Keratinocyte (primary cell): ENCODE data around the gene TNS3. TPM values are rescaled to one million over a fixed set of nuclear protein-coding genes. Genes with fewer than 3 reads are reported as not detected.

ENCODE experiments used
- DNase-seq: peaks from one replicate; pipeline ENCODE4 v3.0.0-alpha.2; 2011; ENCODE audit warnings: low read depth, missing footprints, low spot score
- FAIRE-seq: peaks from 2 replicates; lab custom pipeline; 2011; peaks lifted over from hg19 to GRCh38; lab: Jason Lieb, UNC
- H2AFZ ChIP-seq: 2 replicates; pipeline ENCODE4 v1.6.0; 2012; ENCODE audit warnings: low read length, control low read depth, inconsistent platforms; ENCODE audit not compliant: control insufficient read depth
- H3K27ac ChIP-seq: 2 replicates; pipeline ENCODE4 v1.5.1; 2011; ENCODE audit warnings: low read length; ENCODE audit not compliant: control insufficient read depth, insufficient read depth
- H3K27me3 ChIP-seq: 3 replicates; pipeline ENCODE4 v1.6.0; 2011; ENCODE audit warnings: low read length; ENCODE audit not compliant: control insufficient read depth, insufficient read depth; ENCODE audit errors: extremely low read depth
- H3K36me3 ChIP-seq, 2 experiments: 2 replicates in 1 of 2; 3 replicates in 1 of 2; pipeline ENCODE4 v1.5.1; 2011; ENCODE audit warnings: low read length in 2 of 2, mild to moderate bottlenecking in 1 of 2; ENCODE audit not compliant: control insufficient read depth in 2 of 2, insufficient read depth in 2 of 2; ENCODE audit errors: extremely low read depth in 1 of 2
- H3K4me1 ChIP-seq: 3 replicates; pipeline ENCODE4 v1.5.1; 2011; ENCODE audit warnings: low read length; ENCODE audit not compliant: control insufficient read depth, insufficient read depth; ENCODE audit errors: extremely low read depth
- H3K4me2 ChIP-seq: 3 replicates; pipeline ENCODE4 v1.6.0; 2011; ENCODE audit warnings: low read depth, low read length; ENCODE audit not compliant: control insufficient read depth, insufficient read depth; ENCODE audit errors: extremely low read depth
- H3K4me3 ChIP-seq, 3 experiments: fragments of 200-600 bp in 1 of 3; sonication (generic) in 1 of 3; 2 replicates in 2 of 3; 3 replicates in 1 of 3; pipeline ENCODE4 v1.5.1; 2011 to 2016; ENCODE audit warnings: low read length in 3 of 3, mild to moderate bottlenecking in 3 of 3, control low read depth in 2 of 3, inconsistent platforms in 1 of 3, low read depth in 1 of 3, mixed read lengths in 1 of 3, mixed run types in 1 of 3, moderate library complexity in 1 of 3; ENCODE audit not compliant: control insufficient read depth in 2 of 3, insufficient read depth in 2 of 3; ENCODE audit errors: extremely low read depth in 1 of 3
- H3K79me2 ChIP-seq: 2 replicates; pipeline ENCODE4 v1.6.0; 2012; ENCODE audit warnings: low read length; ENCODE audit not compliant: control insufficient read depth, insufficient read depth
- H3K9ac ChIP-seq: 3 replicates; pipeline ENCODE4 v1.6.0; 2011; ENCODE audit warnings: low read length; ENCODE audit not compliant: control insufficient read depth, insufficient read depth; ENCODE audit errors: extremely low read depth
- H3K9me1 ChIP-seq: 3 replicates; pipeline ENCODE4 v1.6.0; 2011; ENCODE audit warnings: low read length; ENCODE audit not compliant: control insufficient read depth, insufficient read depth; ENCODE audit errors: extremely low read depth
- H3K9me3 ChIP-seq: 2 replicates; pipeline ENCODE4 v1.5.1; 2012; ENCODE audit warnings: low read depth, low read length; ENCODE audit not compliant: control insufficient read depth
- H4K20me1 ChIP-seq: 3 replicates; pipeline ENCODE4 v1.6.0; 2011; ENCODE audit warnings: low read length; ENCODE audit not compliant: control insufficient read depth, insufficient read depth; ENCODE audit errors: extremely low read depth
- EZH2 ChIP-seq: IDR thresholded peaks from one replicate; pipeline ENCODE4 v1.6.1; 2012; ENCODE audit warnings: inconsistent platforms, mild to moderate bottlenecking, low read length, moderate library complexity
- dilution Hi-C: fragments of 300-500 bp; cut with MboI; formaldehyde crosslinking; loops from one replicate; pipeline ENCODE4 v1.7.0; 2020; ENCODE audit warnings: low sequenced_read_pairs; ENCODE audit not compliant: extremely low pct_ligation_motif_present
- polyA plus RNA-seq, 5 experiments: library from polyadenylated mRNA; depleted of rRNA in 3 of 5; stranded (reverse) in 3 of 5; stranded (forward) in 1 of 5; unstranded in 1 of 5; fragments of >200 nt; gene quantifications; 1 replicate in 1 of 5; 2 replicates in 3 of 5; 3 replicates in 1 of 5; pipeline versions ENCODE4 v1.2.1 to v1.2.3, GENCODE V29; 2011 to 2012; ENCODE audit warnings: missing spikeins in 2 of 5, low read depth in 1 of 5, low replicate concordance in 1 of 5
- TF ChIP-seq, protein P1 (sequence below), 3 experiments: IDR thresholded peaks in 1 of 3; conservative IDR thresholded peaks in 1 of 3; optimal IDR thresholded peaks in 1 of 3; 2 replicates in 2 of 3; 3 replicates in 1 of 3; pipeline versions ENCODE3 to v1.5.1; 2011; ENCODE audit warnings: low read length in 3 of 3, mild to moderate bottlenecking in 3 of 3, moderate library complexity in 2 of 3, control low read depth in 1 of 3, inconsistent platforms in 1 of 3; ENCODE audit not compliant: insufficient read depth in 2 of 3; ENCODE audit errors: extremely low read depth in 1 of 3

Gene TNS3
- polyA plus RNA-seq, 1 donor (not counting 4 experiments of a cell fraction or from before 2014, with no cell fraction given) = 3.9 TPM

DNA sequence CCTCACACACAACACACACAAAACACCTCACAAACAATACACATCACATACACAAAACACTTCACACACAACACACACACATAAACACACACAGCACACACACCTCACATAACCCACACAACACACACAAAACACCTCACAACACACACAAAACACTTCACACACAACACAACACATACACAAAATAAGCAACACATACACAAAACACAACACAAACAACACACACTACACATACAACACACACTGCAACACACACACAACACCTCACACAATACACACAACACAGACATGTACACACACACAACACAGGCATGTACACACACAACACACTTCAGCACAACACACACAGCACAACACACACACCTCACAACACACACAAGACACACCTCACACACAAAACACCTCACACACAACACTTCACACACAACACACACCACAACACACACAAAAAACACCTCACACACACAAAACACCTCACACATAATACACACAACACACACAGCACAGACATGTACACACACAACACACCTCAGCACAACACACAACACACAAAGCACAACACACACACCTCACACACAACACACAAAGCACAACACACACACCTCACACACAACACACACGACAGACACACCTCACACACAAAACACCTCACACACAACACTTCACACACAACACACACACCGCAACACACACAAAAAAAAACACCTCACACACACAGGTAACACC is 107.5 kb downstream of the TNS3 start:
- H3K27me3 ChIP-seq = peaks cover 3% of the 10 kb centered on the region
- peaks cover 10% of the 10 kb centered on the region for H3K4me1 ChIP-seq
- H2AFZ ChIP-seq = no peak overlapping the region
- no peak overlapping the region for H3K27ac ChIP-seq
- TF ChIP-seq, protein P1, sequence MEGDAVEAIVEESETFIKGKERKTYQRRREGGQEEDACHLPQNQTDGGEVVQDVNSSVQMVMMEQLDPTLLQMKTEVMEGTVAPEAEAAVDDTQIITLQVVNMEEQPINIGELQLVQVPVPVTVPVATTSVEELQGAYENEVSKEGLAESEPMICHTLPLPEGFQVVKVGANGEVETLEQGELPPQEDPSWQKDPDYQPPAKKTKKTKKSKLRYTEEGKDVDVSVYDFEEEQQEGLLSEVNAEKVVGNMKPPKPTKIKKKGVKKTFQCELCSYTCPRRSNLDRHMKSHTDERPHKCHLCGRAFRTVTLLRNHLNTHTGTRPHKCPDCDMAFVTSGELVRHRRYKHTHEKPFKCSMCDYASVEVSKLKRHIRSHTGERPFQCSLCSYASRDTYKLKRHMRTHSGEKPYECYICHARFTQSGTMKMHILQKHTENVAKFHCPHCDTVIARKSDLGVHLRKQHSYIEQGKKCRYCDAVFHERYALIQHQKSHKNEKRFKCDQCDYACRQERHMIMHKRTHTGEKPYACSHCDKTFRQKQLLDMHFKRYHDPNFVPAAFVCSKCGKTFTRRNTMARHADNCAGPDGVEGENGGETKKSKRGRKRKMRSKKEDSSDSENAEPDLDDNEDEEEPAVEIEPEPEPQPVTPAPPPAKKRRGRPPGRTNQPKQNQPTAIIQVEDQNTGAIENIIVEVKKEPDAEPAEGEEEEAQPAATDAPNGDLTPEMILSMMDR (optimal IDR thresholded peaks at IDR 0.05 in 1 of 3, IDR thresholded peaks at IDR 0.05 in 1 of 3, conservative IDR thresholded peaks at IDR 0.05 in 1 of 3; ENCODE audit: extremely low read depth in 1 of 3, insufficient read depth in 2 of 3, low read length in 3 of 3) = no peak
- no peak for TF ChIP-seq EZH2
- dilution Hi-C loops = no loop called here
- H4K20me1 ChIP-seq = no peaks in the 10 kb centered on the region
- no peaks in the 10 kb centered on the region for H3K36me3 ChIP-seq
- no peaks in the 10 kb centered on the region for H3K9me3 ChIP-seq
- H3K4me2 ChIP-seq = no peak overlapping the region
- FAIRE-seq (peak; percentile 86), DNase-seq (no peak)
- no peak overlapping the region for H3K9ac ChIP-seq
- H3K4me3 ChIP-seq = no peak overlapping the region
- no peaks in the 10 kb centered on the region for H3K9me1 ChIP-seq
- H3K79me2 ChIP-seq = no peaks in the 10 kb centered on the region

DNA sequence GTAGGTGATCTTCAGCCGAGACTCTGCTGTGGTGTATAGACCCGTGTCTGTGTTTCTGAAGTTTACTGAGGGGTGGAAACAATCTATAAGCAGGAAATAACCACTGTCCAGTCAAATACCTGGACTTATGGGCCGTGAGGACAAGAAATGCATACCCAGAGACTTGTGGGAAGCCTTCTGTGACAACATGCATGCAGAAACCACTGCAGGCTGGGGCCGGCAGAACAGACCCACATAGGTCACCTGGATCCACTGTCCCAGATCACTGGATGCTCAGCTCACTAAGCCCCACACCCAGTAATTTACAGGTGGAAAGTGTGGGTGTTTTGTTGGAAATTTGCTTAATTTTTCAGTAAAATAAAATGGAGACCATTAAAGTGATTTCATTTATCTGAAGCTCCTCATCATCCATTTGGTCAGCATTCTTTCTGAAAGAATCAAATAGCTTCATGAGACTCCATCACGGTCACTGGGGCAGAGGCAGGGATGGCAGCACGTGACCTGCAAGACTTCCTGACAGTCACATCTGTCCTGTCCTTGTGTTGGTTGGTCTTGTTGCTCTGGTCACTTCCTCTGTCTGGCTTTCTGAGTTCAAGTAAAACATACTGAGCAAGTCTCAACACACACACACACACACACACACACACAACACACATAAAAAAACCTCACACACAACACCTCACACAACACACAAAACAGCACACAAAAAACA is 108.3 kb downstream of the TNS3 start:
- H3K27ac ChIP-seq = no peak overlapping the region

More for the DNA sequence above, 108.3 kb downstream of the TNS3 start:
- Histone ChIP-seq H3K27me3 (peaks cover 3% of the 10 kb centered on the region), H3K4me3 (no peak overlapping the region), H3K9me1 (no peaks in the 10 kb centered on the region), H3K9ac (no peak overlapping the region), H3K79me2 (no peaks in the 10 kb centered on the region), H3K4me2 (no peak overlapping the region), H4K20me1 (no peaks in the 10 kb centered on the region), H3K9me3 (no peaks in the 10 kb centered on the region), H3K36me3 (no peaks in the 10 kb centered on the region), H2AFZ (no peak overlapping the region), H3K4me1 (peaks cover 10% of the 10 kb centered on the region)
- DNase-seq (no peak), FAIRE-seq (no peak)
- TF ChIP-seq, protein P1 (optimal IDR thresholded peaks at IDR 0.05 in 1 of 3, IDR thresholded peaks at IDR 0.05 in 1 of 3, conservative IDR thresholded peaks at IDR 0.05 in 1 of 3; ENCODE audit: extremely low read depth in 1 of 3, insufficient read depth in 2 of 3, low read length in 3 of 3) = no peak
- TF ChIP-seq EZH2 = no peak
- dilution Hi-C loops = no loop called here
